Rectal smooth muscle tissue (tissue), 1 donor: Measurements from ENCODE around the gene IL16.
"Not testable (repeated sequence)": the region's sequence is repeated elsewhere in the genome, so short reads cannot be mapped to it uniquely, and the experiment has no call there.

Source experiments
- H3K27ac ChIP-seq: one replicate; pipeline ENCODE4 v1.7.0; 2013; ENCODE audit warnings: low read depth, low read length, inconsistent platforms
- H3K27me3 ChIP-seq: one replicate; pipeline ENCODE4 v1.7.0; 2013; ENCODE audit warnings: low read length; ENCODE audit not compliant: control insufficient read depth, insufficient read depth
- H3K36me3 ChIP-seq: one replicate; pipeline ENCODE4 v1.7.0; 2013; ENCODE audit warnings: low read length; ENCODE audit not compliant: control insufficient read depth, insufficient read depth
- H3K4me1 ChIP-seq: one replicate; pipeline ENCODE4 v1.7.0; 2013; ENCODE audit warnings: low read length; ENCODE audit not compliant: control insufficient read depth, insufficient read depth
- H3K4me3 ChIP-seq: one replicate; pipeline ENCODE4 v1.7.0; 2013; ENCODE audit warnings: low read length
- H3K9ac ChIP-seq: one replicate; pipeline ENCODE4 v1.7.0; 2013; ENCODE audit warnings: low read length

IL16 gene

DNA sequence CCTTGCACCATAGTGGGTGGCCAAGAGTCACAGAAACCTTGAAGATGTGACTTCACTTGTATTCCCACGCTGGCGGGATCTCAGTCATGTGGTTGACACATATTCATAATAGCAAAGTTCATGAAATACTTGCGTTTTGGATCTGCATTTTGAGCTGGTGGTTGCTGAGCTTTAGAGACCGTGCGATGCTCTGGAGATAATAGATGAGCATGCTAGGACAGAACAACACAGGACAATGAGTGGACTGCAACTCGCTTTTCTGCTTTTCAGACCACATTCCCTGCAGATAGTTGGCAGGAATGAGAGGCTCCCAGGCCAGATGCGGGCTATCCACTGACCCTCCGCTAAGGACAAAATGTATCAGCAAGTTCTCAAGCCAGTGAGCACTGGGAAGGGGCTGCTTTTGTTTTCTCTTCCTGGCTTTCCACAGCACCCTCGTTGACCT lies 141.1 kb downstream of the IL16 start:
- Histone ChIP-seq H3K27me3 (no peaks in the 10 kb centered on the region), H3K4me1 (peaks cover 11% of the 10 kb centered on the region), H3K4me3 (no peak overlapping the region), H3K36me3 (no peaks in the 10 kb centered on the region), H3K9ac (no peak overlapping the region), H3K27ac (no peak overlapping the region)

DNA sequence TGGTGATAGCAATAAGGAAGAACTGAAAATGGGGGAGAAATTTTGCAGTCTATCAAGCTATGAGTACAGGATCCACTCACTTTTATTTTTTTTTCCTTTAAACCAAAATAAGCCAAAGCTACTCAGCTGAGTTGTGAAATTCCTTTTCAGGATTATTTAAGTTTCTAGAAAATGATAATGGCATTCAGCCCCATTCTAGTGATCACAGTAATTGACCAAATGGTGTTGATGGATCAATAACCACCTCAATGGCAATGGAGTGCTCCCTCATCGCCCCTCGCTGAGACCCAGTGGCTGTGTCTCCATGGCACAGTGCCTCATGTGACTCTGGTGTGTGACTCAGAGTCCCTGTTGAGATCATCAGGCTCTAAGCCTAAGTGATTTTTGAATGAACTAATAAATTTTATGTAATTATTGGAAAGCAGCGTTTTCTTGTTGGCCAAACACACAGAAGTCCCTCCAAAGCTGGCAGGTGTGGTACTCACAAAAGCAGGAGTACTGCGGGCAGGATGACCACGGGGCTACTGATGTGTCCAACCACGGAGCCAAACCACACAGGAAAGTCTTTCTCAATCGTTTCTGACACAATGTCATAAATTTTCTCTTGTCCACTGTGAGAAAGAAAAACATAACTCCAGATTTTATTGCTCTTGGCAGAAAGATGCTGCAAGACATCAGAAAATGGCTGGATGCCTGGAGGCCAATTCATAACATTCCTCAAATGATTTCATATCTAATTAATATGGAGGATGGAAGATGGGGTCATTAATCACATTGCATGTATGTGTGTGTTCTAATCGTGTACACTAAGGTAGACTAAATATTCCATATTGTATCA lies 141.7 kb downstream of the IL16 start:
- H3K27ac ChIP-seq, result no peak overlapping the region
- no peak overlapping the region for H3K9ac ChIP-seq
- H3K36me3 ChIP-seq, result no peaks in the 10 kb centered on the region
- peaks cover 11% of the 10 kb centered on the region for H3K4me1 ChIP-seq
- H3K4me3 ChIP-seq, result peak overlapping the region; percentile 12
- no peaks in the 10 kb centered on the region for H3K27me3 ChIP-seq

DNA sequence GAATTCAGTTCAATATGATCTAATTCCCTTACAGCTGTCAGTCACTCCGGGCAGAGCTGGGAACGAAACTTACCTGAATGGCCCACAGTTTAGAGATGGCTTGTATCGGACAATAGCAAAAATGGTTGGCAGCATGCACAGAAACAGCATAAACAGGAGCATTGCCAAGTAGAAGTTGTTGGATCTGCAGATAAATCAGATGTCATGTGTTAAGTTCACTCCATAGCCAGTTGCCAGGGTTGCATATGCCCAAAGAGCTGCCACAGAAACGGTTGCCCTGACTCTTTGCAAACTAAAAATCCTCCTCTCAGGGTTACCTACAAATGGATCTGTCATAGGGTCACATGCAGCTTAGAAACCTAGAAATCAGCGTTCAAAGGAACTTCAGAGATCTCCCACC lies 142.6 kb downstream of the IL16 start:
- Histone ChIP-seq H3K36me3 (no peaks in the 10 kb centered on the region), H3K4me3 (no peak overlapping the region), H3K27ac (no peak overlapping the region), H3K4me1 (peaks cover 11% of the 10 kb centered on the region), H3K9ac (no peak overlapping the region), H3K27me3 (no peaks in the 10 kb centered on the region)

DNA sequence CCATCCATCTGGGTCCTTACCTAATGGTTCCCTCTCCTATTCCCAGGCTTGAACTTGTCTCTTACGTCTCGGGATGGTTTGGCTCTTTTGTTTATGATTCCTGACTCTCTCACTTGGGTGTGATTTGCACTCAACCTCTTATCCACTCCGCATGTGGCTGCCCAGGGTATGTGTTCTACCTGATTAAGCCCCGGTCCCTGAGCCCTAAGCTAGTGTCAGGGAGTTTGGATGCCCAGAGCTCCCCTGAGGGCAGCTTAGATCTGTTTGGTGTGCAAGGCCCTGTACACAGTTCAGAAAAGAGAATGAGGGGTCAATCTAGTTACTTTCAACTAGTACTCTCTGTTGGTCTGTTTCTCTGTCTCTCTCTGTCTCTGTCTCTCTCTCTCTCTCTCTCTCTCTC lies 143.2 kb downstream of the IL16 start:
- Histone ChIP-seq H3K9ac (no peak overlapping the region), H3K27ac (no peak overlapping the region)

DNA sequence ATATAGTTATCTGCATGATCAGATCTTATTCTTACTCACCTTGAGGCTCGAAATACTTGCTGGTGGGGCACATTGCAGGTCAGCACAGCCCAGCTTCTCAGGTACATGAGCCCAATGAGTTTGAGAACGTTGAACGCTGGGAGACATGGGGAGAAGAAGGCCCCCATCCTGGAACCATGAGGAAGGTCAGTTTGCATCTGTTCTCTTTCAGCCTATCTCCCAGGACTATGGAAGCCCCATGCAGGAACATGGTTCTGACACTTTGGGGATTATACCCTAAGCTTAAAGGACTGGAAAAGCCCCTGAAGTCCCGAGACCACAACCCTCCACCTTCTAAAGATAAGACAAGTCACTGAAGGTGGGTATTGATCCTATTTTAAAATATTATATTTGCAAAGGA lies 144.7 kb downstream of the IL16 start:
- Histone ChIP-seq H3K4me1 (peaks cover 11% of the 10 kb centered on the region), H3K9ac (no peak overlapping the region), H3K27me3 (no peaks in the 10 kb centered on the region), H3K27ac (no peak overlapping the region), H3K4me3 (no peak overlapping the region), H3K36me3 (no peaks in the 10 kb centered on the region)

More for the DNA sequence above, 143.2 kb downstream of the IL16 start:
- H3K4me1 ChIP-seq, result peaks cover 11% of the 10 kb centered on the region
- no peaks in the 10 kb centered on the region for H3K27me3 ChIP-seq
- no peaks in the 10 kb centered on the region for H3K36me3 ChIP-seq
- no peak overlapping the region for H3K4me3 ChIP-seq

DNA sequence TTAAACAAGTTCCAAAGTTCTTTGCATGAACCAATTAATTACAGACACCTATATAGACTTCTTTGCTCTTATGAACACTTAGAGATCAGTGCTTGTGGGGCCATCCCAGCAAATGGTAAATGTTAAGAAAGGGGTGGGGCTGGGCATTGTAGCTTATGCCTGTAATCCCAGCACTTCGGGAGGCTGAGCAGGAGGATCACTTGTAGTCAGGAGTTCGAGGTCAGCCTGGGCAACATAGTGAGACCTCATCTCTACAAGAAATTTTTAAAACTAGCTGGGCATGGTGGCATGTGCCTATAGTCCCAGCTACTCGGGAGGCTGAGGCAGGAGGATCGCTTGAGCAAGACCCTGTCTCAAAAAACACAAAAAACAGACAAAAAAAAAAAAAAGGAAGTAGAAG lies 146.7 kb downstream of the IL16 start:
- no peak overlapping the region for H3K9ac ChIP-seq
- H3K27ac ChIP-seq, result no peak overlapping the region
- H3K36me3 ChIP-seq, result no peaks in the 10 kb centered on the region
- H3K4me1 ChIP-seq, result peaks cover 11% of the 10 kb centered on the region
- no peaks in the 10 kb centered on the region for H3K27me3 ChIP-seq
- H3K4me3 ChIP-seq, result no peak overlapping the region

DNA sequence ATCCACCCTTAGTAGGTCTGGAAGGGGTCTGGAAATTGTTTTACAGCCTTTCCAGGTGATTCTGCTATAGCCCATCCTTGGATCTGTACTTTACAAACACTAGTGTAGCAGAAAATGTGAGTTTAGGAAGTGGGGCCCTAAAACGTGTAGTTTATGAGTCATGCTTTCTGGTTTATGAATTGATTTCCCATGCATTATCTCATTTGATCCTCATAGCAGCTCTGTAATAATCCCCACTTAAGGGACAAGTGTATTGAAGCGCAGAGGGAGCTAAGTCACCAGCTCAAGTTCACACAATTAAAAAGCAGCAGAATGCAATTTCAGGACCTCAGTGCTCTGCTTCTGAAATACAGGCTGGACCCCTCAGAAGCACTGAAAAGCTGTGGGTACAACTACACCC lies 149.9 kb downstream of the IL16 start:
- Histone ChIP-seq H3K4me3 (no peak overlapping the region), H3K4me1 (no peaks in the 10 kb centered on the region), H3K36me3 (no peaks in the 10 kb centered on the region), H3K27me3 (no peaks in the 10 kb centered on the region), H3K9ac (no peak overlapping the region), H3K27ac (no peak overlapping the region)

DNA sequence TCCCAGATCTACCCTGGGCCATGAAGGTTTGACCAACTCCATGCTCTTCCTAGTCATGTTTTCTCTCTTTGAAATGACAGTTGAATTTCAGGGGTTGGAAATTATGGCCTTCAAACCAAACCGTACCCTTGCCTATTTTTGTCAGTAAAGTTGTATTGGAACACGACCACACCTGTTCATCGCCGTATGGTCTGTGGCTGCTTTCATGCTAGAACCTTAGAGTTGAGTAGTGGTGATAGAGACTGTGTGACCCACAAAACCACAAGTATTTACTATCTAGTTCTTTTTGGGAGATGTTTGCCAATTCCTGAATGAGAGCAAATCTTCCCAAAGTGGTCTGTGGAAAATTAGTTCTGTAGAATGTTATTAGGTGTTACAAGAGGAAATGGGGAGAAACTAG lies 151.2 kb downstream of the IL16 start:
- Histone ChIP-seq H3K27ac (no peak overlapping the region), H3K4me3 (no peak overlapping the region), H3K27me3 (no peaks in the 10 kb centered on the region), H3K36me3 (no peaks in the 10 kb centered on the region), H3K4me1 (no peaks in the 10 kb centered on the region), H3K9ac (no peak overlapping the region)

DNA sequence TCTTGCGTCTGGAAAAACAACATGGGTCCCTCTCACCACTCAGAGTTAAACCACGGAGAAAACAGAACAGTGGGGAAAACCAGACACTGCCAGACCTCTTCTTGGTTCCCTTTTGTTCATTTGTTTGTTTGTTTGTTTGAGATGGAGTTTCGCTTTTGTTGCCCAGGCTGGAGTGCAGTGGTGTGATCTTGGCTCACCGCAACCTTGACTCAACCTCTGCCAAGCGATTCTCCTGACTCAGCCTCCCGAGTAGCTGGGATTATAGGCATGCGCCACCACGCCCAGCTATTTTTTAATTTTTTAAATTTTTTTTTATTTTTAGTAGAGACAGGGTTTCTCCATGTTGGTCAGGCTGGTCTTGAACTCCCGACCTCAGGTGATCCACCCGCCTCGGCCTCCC lies 152.0 kb downstream of the IL16 start:
- not testable (repeated sequence) for H3K27me3 ChIP-seq, H3K27ac ChIP-seq, H3K4me1 ChIP-seq, H3K4me3 ChIP-seq, H3K9ac ChIP-seq, H3K36me3 ChIP-seq

DNA sequence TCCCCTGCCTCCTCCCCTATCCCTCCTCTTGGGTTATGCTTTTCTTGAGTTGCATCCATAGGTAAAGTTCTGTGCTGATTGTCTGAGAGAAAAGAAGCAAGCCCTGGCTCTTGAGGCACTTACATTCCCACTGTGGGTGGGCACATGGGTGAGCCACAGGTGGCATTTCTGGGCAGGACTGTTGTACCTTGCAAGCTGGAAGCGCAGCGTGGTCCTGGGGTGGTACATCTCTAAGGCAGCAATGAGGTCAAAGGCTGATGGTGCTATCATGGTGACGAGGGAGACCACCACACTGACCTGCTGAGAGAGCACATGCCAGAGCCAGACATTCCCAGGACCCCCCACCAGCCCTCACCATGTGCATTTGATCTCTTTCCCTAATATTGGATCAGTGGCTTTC lies 152.6 kb downstream of the IL16 start:
- Histone ChIP-seq H3K9ac (no peak overlapping the region), H3K27me3 (no peaks in the 10 kb centered on the region), H3K4me3 (no peak overlapping the region), H3K4me1 (no peaks in the 10 kb centered on the region), H3K36me3 (no peaks in the 10 kb centered on the region), H3K27ac (no peak overlapping the region)

DNA sequence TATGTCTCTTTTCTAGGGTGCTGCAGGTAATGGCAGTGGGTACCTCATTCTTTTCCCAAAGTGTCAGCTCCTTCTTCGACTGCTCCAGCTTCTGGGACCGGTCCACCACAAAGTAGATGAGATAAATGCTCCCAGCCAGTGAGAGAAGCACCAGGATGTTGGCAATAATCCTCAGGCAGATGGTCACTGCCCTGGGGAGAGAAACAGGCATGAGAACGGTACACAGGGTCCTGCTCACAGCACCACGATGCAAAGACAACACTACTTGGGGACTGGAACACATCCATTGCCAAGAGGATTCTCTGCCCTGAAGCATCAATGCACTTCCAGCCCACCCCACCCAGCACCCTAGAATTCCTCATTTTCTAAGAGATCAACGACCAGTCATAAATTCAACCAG lies 155.0 kb downstream of the IL16 start:
- Histone ChIP-seq H3K36me3 (no peaks in the 10 kb centered on the region), H3K4me3 (no peak overlapping the region), H3K27me3 (no peaks in the 10 kb centered on the region), H3K4me1 (no peaks in the 10 kb centered on the region), H3K27ac (no peak overlapping the region), H3K9ac (no peak overlapping the region)

DNA sequence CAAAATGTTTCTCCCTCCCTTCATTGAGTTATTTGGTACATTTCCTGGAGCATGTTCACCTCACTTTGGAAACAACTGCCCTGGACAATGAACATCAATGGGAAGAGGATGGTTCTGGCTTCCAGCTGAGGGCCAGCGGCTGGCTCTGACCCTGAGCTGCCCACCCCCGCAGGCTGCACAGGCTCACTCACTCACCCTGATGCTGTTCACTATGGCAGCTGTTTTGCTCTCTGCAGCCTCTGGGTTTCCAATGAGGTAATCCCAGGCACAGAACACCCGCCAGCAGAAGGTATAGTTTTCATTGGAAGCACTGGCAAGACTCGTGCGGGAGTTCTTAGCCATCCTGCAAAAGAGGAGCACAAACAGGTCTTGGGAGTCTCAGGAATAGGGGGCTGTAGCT lies 159.6 kb downstream of the IL16 start:
- H3K4me3 ChIP-seq, result no peak overlapping the region
- H3K9ac ChIP-seq, result no peak overlapping the region
- H3K27ac ChIP-seq, result no peak overlapping the region

DNA sequence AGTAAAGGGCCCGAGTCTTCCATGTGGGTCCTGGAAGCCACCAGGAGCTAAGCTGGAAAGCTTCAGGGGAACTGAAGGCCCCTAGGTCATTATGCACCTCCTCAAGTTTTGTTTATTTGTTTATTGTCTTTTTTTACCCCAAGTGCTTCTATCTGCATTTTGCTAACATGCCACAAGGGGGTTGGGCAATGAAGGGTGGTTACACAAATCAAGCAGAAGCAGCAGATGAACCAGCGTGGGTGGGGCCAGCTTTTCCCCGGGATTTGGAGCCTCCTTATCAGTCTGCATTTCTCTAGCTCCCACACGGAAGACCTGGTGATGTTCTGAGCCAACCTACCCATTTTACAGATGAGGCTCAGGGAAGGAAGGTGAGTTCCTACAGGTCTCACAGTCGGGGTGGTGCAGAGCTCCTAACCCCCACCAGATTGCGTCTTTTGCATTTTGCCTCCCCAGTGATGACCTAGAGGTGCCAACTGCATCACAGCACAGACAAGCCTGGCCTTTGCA lies 160.6 kb downstream of the IL16 start:
- no peak overlapping the region for H3K9ac ChIP-seq
- no peak overlapping the region for H3K4me3 ChIP-seq
- no peaks in the 10 kb centered on the region for H3K4me1 ChIP-seq
- no peaks in the 10 kb centered on the region for H3K27me3 ChIP-seq
- H3K27ac ChIP-seq, result no peak overlapping the region
- no peaks in the 10 kb centered on the region for H3K36me3 ChIP-seq

More for the DNA sequence above, 159.6 kb downstream of the IL16 start:
- Histone ChIP-seq H3K4me1 (no peaks in the 10 kb centered on the region), H3K27me3 (no peaks in the 10 kb centered on the region), H3K36me3 (no peaks in the 10 kb centered on the region)
